Stimulated activated CD4-positive, alpha-beta T cell treated with anti-CD3 and anti-CD28 coated beads, Interleukin-4, amount 100 ng/mL, for 4 hours (primary cell): ENCODE results near the gene PPEF2.

Source experiments
- DNase-seq, 2 experiments: peaks; one replicate each; pipeline ENCODE4 v3.0.0-alpha.2; 2020

PPEF2 gene

GRCh38 chr4:75822416-75822815 is 79.8 kb downstream of the PPEF2 start:
- DNase-seq, result no peak

GRCh38 chr4:75821966-75822365 is 80.3 kb downstream of the PPEF2 start:
- DNase-seq, result no peak

DNA sequence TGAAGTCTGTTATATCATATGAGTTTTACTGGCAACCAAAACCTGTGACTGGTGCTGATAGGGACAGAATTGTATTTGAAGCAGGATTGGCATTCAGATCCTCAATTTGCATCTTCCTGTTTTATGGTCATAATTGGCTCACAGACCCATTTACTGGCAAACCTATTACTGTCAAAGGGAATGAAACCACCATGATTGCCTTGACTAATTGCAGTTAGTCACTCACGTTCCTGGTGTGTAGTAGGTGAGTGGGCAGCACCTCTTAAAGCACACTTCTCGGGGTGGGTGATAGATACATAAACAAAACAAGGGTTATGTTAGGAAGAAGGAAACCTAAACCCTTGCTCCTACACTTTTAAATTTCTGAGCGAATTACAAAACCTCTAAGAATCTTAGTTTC is 81.0 kb downstream of the PPEF2 start:
- DNase-seq, result no peak

- DNase-seq, result no peak
Measured at GRCh38 chr4:75820676-75821075, 81.6 kb downstream of the PPEF2 start.

GRCh38 chr4:75820197-75820596 is 82.1 kb downstream of the PPEF2 start:
- no peak for DNase-seq

- no peak for DNase-seq
Measured at GRCh38 chr4:75819121-75819520, 83.1 kb downstream of the PPEF2 start.

DNA sequence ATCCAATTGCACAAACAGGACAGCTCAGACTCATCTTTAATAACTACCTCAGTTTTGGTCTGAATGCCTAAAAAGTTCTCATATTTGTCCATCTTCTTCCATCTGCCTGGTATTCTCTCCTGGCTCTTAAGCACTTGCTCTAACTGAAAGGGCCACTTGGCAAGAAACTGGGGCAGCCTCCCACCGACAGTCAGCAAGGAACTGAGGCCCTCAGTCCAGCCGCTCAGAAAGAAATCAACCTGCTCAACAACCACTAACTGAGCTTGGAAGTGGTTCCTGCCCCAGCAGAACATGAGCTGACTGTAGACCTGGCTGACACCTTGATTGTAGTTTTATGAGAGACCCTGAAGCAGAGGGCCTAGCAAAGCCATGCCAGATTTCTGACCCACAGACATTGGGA is 84.4 kb downstream of the PPEF2 start:
- DNase-seq, result no peak
